ENCODE data around the gene REC8. TPM values are rescaled to one million over a fixed set of nuclear protein-coding genes. Genes with fewer than 3 reads are reported as not detected.

Gene REC8
- total RNA-seq = 2.1 TPM

DNA sequence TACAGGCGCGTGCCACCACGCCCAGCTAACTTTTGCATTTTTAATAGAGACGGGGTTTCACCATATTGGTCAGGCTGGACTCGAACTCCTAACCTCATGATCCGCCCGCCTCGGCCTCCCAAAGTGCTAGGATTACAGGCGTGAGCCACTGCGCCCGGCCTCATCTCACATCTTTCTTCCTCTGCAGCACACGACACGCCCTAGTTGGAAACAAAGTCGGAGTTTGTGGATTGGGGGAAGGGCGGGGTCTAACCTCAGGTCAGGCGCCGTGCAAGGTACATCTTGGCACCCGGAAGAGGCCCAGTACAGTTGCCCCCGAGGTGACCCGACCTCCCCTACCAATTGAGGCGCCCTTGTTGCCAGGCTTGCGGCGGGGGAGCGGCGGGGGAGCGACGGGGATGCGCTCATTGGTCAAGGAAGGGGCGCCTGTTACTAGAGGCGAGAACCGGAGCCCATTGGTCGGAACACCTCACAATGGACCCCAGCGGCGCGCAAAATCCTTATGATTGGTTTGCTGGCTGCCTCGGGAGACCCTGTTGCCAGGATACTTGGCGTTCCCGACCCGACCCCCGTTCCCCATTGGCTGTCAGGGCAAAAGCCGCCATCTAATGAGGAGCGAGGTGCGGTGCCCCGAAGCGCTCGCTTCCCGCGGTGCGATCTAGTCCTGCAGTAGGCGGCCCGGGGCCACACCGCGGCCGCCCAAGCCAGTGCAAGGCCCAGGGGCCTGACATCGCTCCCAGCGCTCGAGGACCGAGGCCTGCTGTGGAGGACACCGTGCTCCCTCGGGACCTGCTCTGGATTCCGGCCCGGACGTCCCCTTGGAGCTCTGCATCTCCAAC, at the start of gene REC8:
REC8 (plus strand) TSS at position 659 of the 839 bp plus-strand sequence. CDS start 473 bp downstream, outside the sequence.
- Histone ChIP-seq H3K27ac (ENCODE audit: low read depth, low read length) (no peak within 1 kb of the TSS), H3K36me3 (ENCODE audit: control insufficient read depth in 3 of 3, insufficient read depth in 3 of 3, low read length in 3 of 3) (peaks cover 6 to 13% (median 10%) of the 10 kb centered on the region in 3 donors)

DNA sequence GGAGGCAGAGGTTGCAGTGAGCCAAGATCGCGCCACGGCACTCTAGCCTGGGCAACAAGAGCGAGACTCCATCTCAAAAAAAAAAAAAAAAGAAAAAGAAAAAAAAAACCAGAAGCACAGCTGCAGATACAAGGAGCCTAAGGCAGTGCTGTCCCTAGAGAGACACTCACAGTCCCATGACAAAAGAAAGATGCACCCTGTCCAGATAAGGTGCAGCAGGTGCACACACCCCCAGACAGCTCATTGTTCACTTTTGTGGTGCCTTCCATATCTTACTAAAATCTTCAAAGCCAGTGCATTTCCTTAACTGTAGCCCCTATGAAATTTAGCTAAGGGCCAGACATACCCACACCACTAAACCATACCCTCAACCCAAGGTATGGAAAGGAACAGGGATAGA, 49.5 kb upstream of the REC8 start:
- peaks cover 57% of the 10 kb centered on the region in 3 donors for H3K36me3 ChIP-seq (ENCODE audit: control insufficient read depth in 3 of 3, insufficient read depth in 3 of 3, low read length in 3 of 3)
- H3K27ac ChIP-seq (ENCODE audit: low read depth, low read length) = no peak overlapping the region
- no peaks in the 10 kb centered on the region for H3K4me1 ChIP-seq (ENCODE audit: control insufficient read depth in 3 of 3, insufficient read depth in 3 of 3, low read length in 3 of 3)
- H3K9me3 ChIP-seq (ENCODE audit: control insufficient read depth in 3 of 3, low read length in 3 of 3) = no peaks in the 10 kb centered on the region
- no peak overlapping the region for H3K4me3 ChIP-seq (ENCODE audit: low read length in 3 of 3)
- no peaks in the 10 kb centered on the region for H3K27me3 ChIP-seq (ENCODE audit: control insufficient read depth in 3 of 3, insufficient read depth in 3 of 3, low read length in 3 of 3)
- no peak overlapping the region for H3K9ac ChIP-seq (ENCODE audit: low read depth in 1 of 3, low read length in 3 of 3)

More for the DNA sequence above, at the start of gene REC8:
- Histone ChIP-seq H3K9me3 (ENCODE audit: control insufficient read depth in 3 of 3, low read length in 3 of 3) (no peaks in the 10 kb centered on the region), H3K4me1 (ENCODE audit: control insufficient read depth in 3 of 3, insufficient read depth in 3 of 3, low read length in 3 of 3) (peaks cover 9 to 14% (median 12%) of the 10 kb centered on the region in 3 donors), H3K9ac (ENCODE audit: low read depth in 1 of 3, low read length in 3 of 3) (no peak within 1 kb of the TSS), H3K27me3 (ENCODE audit: control insufficient read depth in 3 of 3, insufficient read depth in 3 of 3, low read length in 3 of 3) (peaks cover 0 to 31% (median 27%) of the 10 kb centered on the region in 3 donors), H3K4me3 (ENCODE audit: low read length in 3 of 3) (peak within 1 kb of the TSS; percentile 1 to 60 (median 54))

DNA sequence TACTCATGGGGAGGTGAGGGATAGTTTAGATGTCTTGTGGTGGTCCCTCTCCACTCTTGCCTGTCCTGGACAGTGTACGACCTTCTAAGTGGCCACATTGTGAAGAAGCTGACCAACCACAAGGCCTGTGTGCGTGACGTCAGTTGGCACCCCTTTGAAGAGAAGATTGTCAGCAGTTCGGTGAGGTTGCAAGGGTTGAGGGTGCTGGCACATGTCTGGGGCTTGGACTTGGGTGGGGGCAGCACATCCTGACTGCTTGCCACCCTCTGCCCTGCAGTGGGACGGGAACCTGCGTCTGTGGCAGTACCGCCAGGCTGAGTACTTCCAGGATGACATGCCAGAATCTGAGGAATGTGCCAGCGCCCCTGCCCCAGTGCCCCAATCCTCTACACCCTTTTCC, 49.0 kb upstream of the REC8 start:
- H3K27ac ChIP-seq (ENCODE audit: low read depth, low read length) = no peak overlapping the region
- H3K4me1 ChIP-seq (ENCODE audit: control insufficient read depth in 3 of 3, insufficient read depth in 3 of 3, low read length in 3 of 3) = no peaks in the 10 kb centered on the region
- H3K9ac ChIP-seq (ENCODE audit: low read depth in 1 of 3, low read length in 3 of 3) = no peak overlapping the region
- H3K27me3 ChIP-seq (ENCODE audit: control insufficient read depth in 3 of 3, insufficient read depth in 3 of 3, low read length in 3 of 3) = no peaks in the 10 kb centered on the region
- H3K4me3 ChIP-seq (ENCODE audit: low read length in 3 of 3) = no peak overlapping the region
- no peaks in the 10 kb centered on the region for H3K9me3 ChIP-seq (ENCODE audit: control insufficient read depth in 3 of 3, low read length in 3 of 3)
- H3K36me3 ChIP-seq (ENCODE audit: control insufficient read depth in 3 of 3, insufficient read depth in 3 of 3, low read length in 3 of 3) = peaks cover 52 to 55% (median 54%) of the 10 kb centered on the region in 3 donors

DNA sequence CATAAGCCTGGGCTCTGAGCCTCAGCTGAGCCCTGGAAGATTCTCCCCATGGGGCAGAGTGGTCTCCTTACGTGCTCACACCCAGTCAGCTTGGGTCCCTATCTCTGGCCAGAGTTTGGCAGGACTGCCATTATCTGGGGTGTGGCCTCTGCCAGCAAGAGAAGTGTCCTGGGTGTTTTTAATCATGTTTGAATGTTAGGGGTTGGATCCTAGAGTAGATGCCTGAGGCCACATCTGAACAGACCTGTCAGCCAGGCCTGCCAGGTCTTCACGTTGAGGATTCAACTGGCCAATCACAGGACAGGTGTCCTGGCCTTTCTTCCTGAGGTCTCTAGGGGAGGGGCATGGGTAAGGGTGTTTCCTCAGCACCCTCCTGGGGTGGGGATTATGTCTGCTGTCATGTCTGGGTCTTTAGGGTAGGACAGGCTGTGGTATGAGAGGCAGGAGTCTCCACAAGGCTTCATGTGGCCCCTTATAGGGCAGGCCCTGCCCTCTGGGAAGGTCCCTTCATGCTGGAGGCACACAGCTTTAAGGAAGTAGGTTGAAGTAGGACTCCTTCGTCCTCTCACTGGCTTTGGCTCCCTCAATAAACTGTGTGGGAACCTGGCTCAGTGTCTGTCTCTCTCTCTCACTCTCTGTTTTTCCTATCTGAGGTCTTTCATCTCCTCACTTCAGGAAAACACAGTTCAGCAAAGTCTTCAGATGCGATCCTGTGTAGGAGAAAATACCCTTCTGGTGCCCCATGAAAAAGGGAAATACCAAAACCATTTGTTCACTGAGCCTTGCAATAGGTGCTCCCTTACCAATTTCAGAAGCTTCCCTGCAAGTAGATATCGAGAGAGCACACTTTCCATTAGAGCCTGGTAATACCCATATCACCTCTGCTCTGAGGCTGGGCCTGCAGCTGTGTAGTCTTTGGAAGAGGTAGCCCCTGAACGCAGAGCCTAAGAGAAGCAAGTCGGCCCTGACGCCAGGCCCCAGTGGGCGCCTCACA, 48.2 kb upstream of the REC8 start:
- Histone ChIP-seq H3K36me3 (ENCODE audit: control insufficient read depth in 3 of 3, insufficient read depth in 3 of 3, low read length in 3 of 3) (peaks cover 44 to 47% (median 45%) of the 10 kb centered on the region in 3 donors), H3K9me3 (ENCODE audit: control insufficient read depth in 3 of 3, low read length in 3 of 3) (no peaks in the 10 kb centered on the region), H3K4me1 (ENCODE audit: control insufficient read depth in 3 of 3, insufficient read depth in 3 of 3, low read length in 3 of 3) (no peaks in the 10 kb centered on the region), H3K27me3 (ENCODE audit: control insufficient read depth in 3 of 3, insufficient read depth in 3 of 3, low read length in 3 of 3) (no peaks in the 10 kb centered on the region), H3K9ac (ENCODE audit: low read depth in 1 of 3, low read length in 3 of 3) (no peak overlapping the region), H3K4me3 (ENCODE audit: low read length in 3 of 3) (no peak overlapping the region), H3K27ac (ENCODE audit: low read depth, low read length) (no peak overlapping the region)

DNA sequence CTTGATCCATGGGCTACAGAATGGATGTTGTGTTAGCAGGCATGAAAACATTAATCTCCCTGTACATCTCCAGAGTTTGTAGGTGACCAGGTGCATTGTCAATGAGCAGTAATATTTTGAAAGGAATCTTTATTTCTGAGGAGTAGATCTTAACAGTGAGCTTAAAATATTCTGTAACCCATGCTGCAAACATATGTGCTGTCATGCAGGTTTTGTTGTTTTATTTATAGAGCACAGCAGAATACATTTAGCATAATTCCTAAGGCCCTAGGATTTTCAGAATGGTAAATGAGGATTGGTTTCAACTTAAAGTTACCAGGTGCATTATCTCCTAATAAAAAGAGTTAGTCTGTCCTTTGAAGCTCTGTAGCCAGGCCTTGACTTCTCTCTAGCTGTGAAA, 44.9 kb upstream of the REC8 start:
- no peak overlapping the region for H3K27ac ChIP-seq (ENCODE audit: low read depth, low read length)
- H3K9me3 ChIP-seq (ENCODE audit: control insufficient read depth in 3 of 3, low read length in 3 of 3) = no peaks in the 10 kb centered on the region
- H3K4me1 ChIP-seq (ENCODE audit: control insufficient read depth in 3 of 3, insufficient read depth in 3 of 3, low read length in 3 of 3) = peaks cover 12 to 18% (median 15%) of the 10 kb centered on the region in 3 donors
- H3K9ac ChIP-seq (ENCODE audit: low read depth in 1 of 3, low read length in 3 of 3) = no peak overlapping the region
- no peaks in the 10 kb centered on the region for H3K27me3 ChIP-seq (ENCODE audit: control insufficient read depth in 3 of 3, insufficient read depth in 3 of 3, low read length in 3 of 3)
- H3K4me3 ChIP-seq (ENCODE audit: low read length in 3 of 3) = no peak overlapping the region
- peaks cover 15 to 18% (median 17%) of the 10 kb centered on the region in 3 donors for H3K36me3 ChIP-seq (ENCODE audit: control insufficient read depth in 3 of 3, insufficient read depth in 3 of 3, low read length in 3 of 3)

DNA sequence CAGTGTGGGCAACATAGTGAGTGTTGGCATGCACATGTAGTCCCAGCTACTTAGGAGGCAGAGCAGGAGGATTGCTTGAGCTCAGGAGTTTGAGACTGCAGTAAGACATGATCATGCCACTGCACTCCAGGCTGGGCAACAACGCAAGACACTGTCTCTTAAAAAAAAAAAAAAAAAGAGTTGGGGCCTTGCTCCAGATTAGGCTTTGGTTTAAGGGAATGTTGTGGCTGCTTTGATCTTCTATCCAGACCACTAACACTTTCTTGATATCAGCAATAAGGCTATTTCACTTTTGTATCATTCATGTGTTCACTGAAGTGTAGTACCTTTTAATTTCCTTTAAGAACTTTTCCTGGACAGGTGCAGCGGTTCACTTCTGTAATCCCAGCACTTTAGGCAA, 44.2 kb upstream of the REC8 start:
- H3K4me1 ChIP-seq (ENCODE audit: control insufficient read depth in 3 of 3, insufficient read depth in 3 of 3, low read length in 3 of 3) = peaks cover 19 to 26% (median 21%) of the 10 kb centered on the region in 3 donors
- no peaks in the 10 kb centered on the region for H3K27me3 ChIP-seq (ENCODE audit: control insufficient read depth in 3 of 3, insufficient read depth in 3 of 3, low read length in 3 of 3)
- no peak overlapping the region for H3K9ac ChIP-seq (ENCODE audit: low read depth in 1 of 3, low read length in 3 of 3)
- no peak overlapping the region for H3K4me3 ChIP-seq (ENCODE audit: low read length in 3 of 3)
- no peaks in the 10 kb centered on the region for H3K9me3 ChIP-seq (ENCODE audit: control insufficient read depth in 3 of 3, low read length in 3 of 3)
- no peak overlapping the region for H3K27ac ChIP-seq (ENCODE audit: low read depth, low read length)
- peaks cover 13 to 18% (median 14%) of the 10 kb centered on the region in 3 donors for H3K36me3 ChIP-seq (ENCODE audit: control insufficient read depth in 3 of 3, insufficient read depth in 3 of 3, low read length in 3 of 3)

DNA sequence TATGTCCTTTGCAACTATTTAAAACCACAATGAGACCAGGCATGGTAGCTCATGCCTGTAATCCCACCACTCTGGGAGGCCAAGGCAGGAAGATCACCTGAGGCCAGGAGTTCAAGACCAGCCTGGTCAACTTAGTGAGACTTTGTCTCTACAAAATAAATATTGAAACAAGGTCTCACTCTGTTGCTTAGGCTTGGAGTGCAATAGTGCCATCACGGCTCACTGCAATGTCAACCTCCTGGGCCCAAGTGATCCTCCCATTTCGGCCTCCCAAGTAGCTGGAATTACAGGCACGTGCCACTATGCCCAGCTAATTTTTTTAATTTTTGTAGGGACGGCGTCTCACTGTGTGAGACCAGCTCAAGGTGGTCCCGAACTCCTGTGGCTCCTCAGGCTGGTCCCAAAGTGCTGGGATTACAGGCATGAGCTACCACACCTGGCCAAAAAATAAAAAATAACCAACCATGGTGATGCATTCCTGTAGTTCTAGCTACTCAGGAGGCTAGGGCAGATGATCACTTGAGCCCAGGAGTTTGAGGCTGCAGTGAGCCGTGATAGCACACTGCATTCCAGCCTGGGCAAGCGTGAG, 42.4 kb upstream of the REC8 start:
- peaks cover 24 to 31% (median 27%) of the 10 kb centered on the region in 3 donors for H3K4me1 ChIP-seq (ENCODE audit: control insufficient read depth in 3 of 3, insufficient read depth in 3 of 3, low read length in 3 of 3)
- no peak overlapping the region for H3K4me3 ChIP-seq (ENCODE audit: low read length in 3 of 3)
- peaks cover 0 to 9% (median 0%) of the 10 kb centered on the region in 3 donors for H3K36me3 ChIP-seq (ENCODE audit: control insufficient read depth in 3 of 3, insufficient read depth in 3 of 3, low read length in 3 of 3)
- no peaks in the 10 kb centered on the region for H3K27me3 ChIP-seq (ENCODE audit: control insufficient read depth in 3 of 3, insufficient read depth in 3 of 3, low read length in 3 of 3)
- H3K9ac ChIP-seq (ENCODE audit: low read depth in 1 of 3, low read length in 3 of 3) = no peak overlapping the region
- H3K9me3 ChIP-seq (ENCODE audit: control insufficient read depth in 3 of 3, low read length in 3 of 3) = no peaks in the 10 kb centered on the region
- no peak overlapping the region for H3K27ac ChIP-seq (ENCODE audit: low read depth, low read length)

DNA sequence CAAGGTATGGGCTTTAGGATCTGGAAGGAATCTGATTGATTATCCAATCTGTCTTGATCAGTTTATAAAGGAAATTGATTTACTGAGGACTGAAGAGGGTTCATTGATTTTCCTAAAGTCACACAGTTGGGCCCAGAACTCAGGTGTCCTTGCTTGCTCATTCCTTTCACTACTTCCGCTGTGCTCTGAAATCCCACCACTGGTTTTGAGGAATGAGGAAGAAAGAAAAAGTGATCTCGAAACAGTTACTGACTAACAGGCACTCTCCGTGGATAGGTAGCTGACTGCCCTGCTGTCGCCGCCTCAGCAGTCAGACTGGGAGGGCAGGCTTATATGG, 41.5 kb upstream of the REC8 start, which contains the start of gene FITM1:
FITM1 (plus strand) TSS at position 280 of the 337 bp plus-strand sequence. CDS start 905 bp downstream, outside the sequence.
- Histone ChIP-seq H3K4me1 (ENCODE audit: control insufficient read depth in 3 of 3, insufficient read depth in 3 of 3, low read length in 3 of 3) (peaks cover 27 to 37% (median 30%) of the 10 kb centered on the region in 3 donors), H3K9ac (ENCODE audit: low read depth in 1 of 3, low read length in 3 of 3) (peak within 1 kb of the TSS; percentile 82 to 96 (median 82)), H3K4me3 (ENCODE audit: low read length in 3 of 3) (peak within 1 kb of the TSS; percentile 70 to 88 (median 87)), H3K27ac (ENCODE audit: low read depth, low read length) (peak within 1 kb of the TSS; percentile 96), H3K9me3 (ENCODE audit: control insufficient read depth in 3 of 3, low read length in 3 of 3) (no peaks in the 10 kb centered on the region), H3K27me3 (ENCODE audit: control insufficient read depth in 3 of 3, insufficient read depth in 3 of 3, low read length in 3 of 3) (no peaks in the 10 kb centered on the region), H3K36me3 (ENCODE audit: control insufficient read depth in 3 of 3, insufficient read depth in 3 of 3, low read length in 3 of 3) (peaks cover 0 to 9% (median 0%) of the 10 kb centered on the region in 3 donors)

GRCh38 chr14:24130717-24131548, 40.9 kb upstream of the REC8 start:
- H3K4me3 ChIP-seq (ENCODE audit: low read length in 3 of 3) = peak overlapping the region; percentile 69 to 87 (median 78)
- H3K27ac ChIP-seq (ENCODE audit: low read depth, low read length) = peak overlapping the region; percentile 96
- H3K36me3 ChIP-seq (ENCODE audit: control insufficient read depth in 3 of 3, insufficient read depth in 3 of 3, low read length in 3 of 3) = peaks cover 0 to 9% (median 0%) of the 10 kb centered on the region in 3 donors
- no peaks in the 10 kb centered on the region for H3K9me3 ChIP-seq (ENCODE audit: control insufficient read depth in 3 of 3, low read length in 3 of 3)
- peak overlapping the region; percentile 82 to 96 (median 82) for H3K9ac ChIP-seq (ENCODE audit: low read depth in 1 of 3, low read length in 3 of 3)
- no peaks in the 10 kb centered on the region for H3K27me3 ChIP-seq (ENCODE audit: control insufficient read depth in 3 of 3, insufficient read depth in 3 of 3, low read length in 3 of 3)
- peaks cover 31 to 41% (median 34%) of the 10 kb centered on the region in 3 donors for H3K4me1 ChIP-seq (ENCODE audit: control insufficient read depth in 3 of 3, insufficient read depth in 3 of 3, low read length in 3 of 3)

Data from skeletal muscle tissue (tissue), 4 donors.